H9 (cell line): Measurements from ENCODE around the gene HMGCS2. TPM values are rescaled to one million over a fixed set of nuclear protein-coding genes. Genes with fewer than 3 reads are reported as not detected.

Experiments
- DNase-seq: peaks from one replicate; pipeline ENCODE4 v3.0.0-alpha.2; 2017
- H2AFZ ChIP-seq: one replicate; pipeline ENCODE4 v1.6.1; 2013; ENCODE audit warnings: mild to moderate bottlenecking, low read length, control low read depth, moderate library complexity
- H2AK5ac ChIP-seq: 2 replicates; pipeline ENCODE4 v1.6.1; 2013; ENCODE audit warnings: low read length, control low read depth, mixed read lengths; ENCODE audit not compliant: insufficient read length
- H2BK120ac ChIP-seq: one replicate; pipeline ENCODE4 v1.6.1; 2013; ENCODE audit warnings: low read depth, mild to moderate bottlenecking, low read length, control low read depth, inconsistent platforms; ENCODE audit not compliant: poor library complexity, severe bottlenecking
- H2BK12ac ChIP-seq: 2 replicates; pipeline ENCODE4 v1.6.1; 2013; ENCODE audit warnings: low read length, control low read depth, mixed read lengths, low read depth; ENCODE audit not compliant: insufficient read length
- H2BK15ac ChIP-seq: 2 replicates; pipeline ENCODE4 v1.6.1; 2013; ENCODE audit warnings: low read depth, low read length, control low read depth
- H2BK20ac ChIP-seq: one replicate; pipeline ENCODE4 v1.6.1; 2013; ENCODE audit warnings: low read depth, mild to moderate bottlenecking, low read length, control low read depth, inconsistent platforms; ENCODE audit not compliant: poor library complexity, severe bottlenecking
- H2BK5ac ChIP-seq: 2 replicates; pipeline ENCODE4 v1.6.1; 2013; ENCODE audit warnings: low read length, control low read depth, mixed read lengths; ENCODE audit not compliant: insufficient read length
- H3K14ac ChIP-seq: 2 replicates; pipeline ENCODE4 v1.6.1; 2013; ENCODE audit warnings: low read length, control low read depth; ENCODE audit not compliant: insufficient read depth
- H3K18ac ChIP-seq: 2 replicates; pipeline ENCODE4 v1.6.1; 2013; ENCODE audit warnings: low read depth, mild to moderate bottlenecking, mixed read lengths, low read length, control low read depth; ENCODE audit not compliant: insufficient read length
- H3K23ac ChIP-seq: 2 replicates; pipeline ENCODE4 v1.6.1; 2013; ENCODE audit warnings: low read length, control low read depth, mixed read lengths, low read depth; ENCODE audit not compliant: insufficient read length
- H3K23me2 ChIP-seq: 2 replicates; pipeline ENCODE4 v1.6.1; 2013; ENCODE audit warnings: low read depth, mild to moderate bottlenecking, mixed read lengths, low read length, control low read depth; ENCODE audit not compliant: insufficient read length, poor library complexity, severe bottlenecking
- H3K27ac ChIP-seq: 2 replicates; pipeline ENCODE4 v1.5.1; 2013; ENCODE audit warnings: low read length, control low read depth, mixed read lengths, low read depth; ENCODE audit not compliant: insufficient read length
- H3K27me3 ChIP-seq: 2 replicates; pipeline ENCODE4 v1.6.1; 2013; ENCODE audit warnings: low read length, control low read depth, inconsistent platforms; ENCODE audit not compliant: insufficient read depth
- H3K4ac ChIP-seq: 2 replicates; pipeline ENCODE4 v1.6.1; 2013; ENCODE audit warnings: low read depth, mild to moderate bottlenecking, control low read depth, inconsistent platforms, low read length, moderate library complexity
- H3K4me1 ChIP-seq: 2 replicates; pipeline ENCODE4 v1.6.1; 2013; ENCODE audit warnings: low read length, control low read depth, inconsistent platforms; ENCODE audit not compliant: insufficient read depth
- H3K4me2 ChIP-seq: 2 replicates; pipeline ENCODE4 v1.6.1; 2013; ENCODE audit warnings: low read length, control low read depth, mixed read lengths; ENCODE audit not compliant: insufficient read length, insufficient read depth
- H3K56ac ChIP-seq: 2 replicates; pipeline ENCODE4 v1.6.1; 2013; ENCODE audit warnings: low read depth, mild to moderate bottlenecking, mixed read lengths, low read length, control low read depth; ENCODE audit not compliant: insufficient read length
- H3K79me1 ChIP-seq: 2 replicates; pipeline ENCODE4 v1.6.1; 2013; ENCODE audit warnings: low read depth, mild to moderate bottlenecking, moderate library complexity, low read length, control low read depth, inconsistent platforms; ENCODE audit not compliant: insufficient read depth, poor library complexity, severe bottlenecking
- H3K79me2 ChIP-seq: 2 replicates; pipeline ENCODE4 v1.6.1; 2013; ENCODE audit warnings: low read length, control low read depth, inconsistent platforms; ENCODE audit not compliant: insufficient read depth
- H3K9ac ChIP-seq: 2 replicates; pipeline ENCODE4 v1.6.1; 2013; ENCODE audit warnings: low read length, control low read depth, mixed read lengths; ENCODE audit not compliant: insufficient read length; ENCODE audit errors: extremely low read depth
- H3K9me3 ChIP-seq: one replicate; pipeline ENCODE4 v1.6.1; 2013; ENCODE audit warnings: low read depth, low read length, inconsistent platforms; ENCODE audit not compliant: control insufficient read depth
- H3T11ph ChIP-seq: one replicate; pipeline ENCODE4 v1.6.1; 2013; ENCODE audit warnings: mild to moderate bottlenecking, low read length, control low read depth, inconsistent platforms
- H4K20me1 ChIP-seq: one replicate; pipeline ENCODE4 v1.6.1; 2013; ENCODE audit not compliant: control insufficient read depth, insufficient read length, insufficient read depth
- H4K5ac ChIP-seq: 2 replicates; pipeline ENCODE4 v1.6.1; 2013; ENCODE audit warnings: low read depth, mild to moderate bottlenecking, mixed read lengths, low read length, control low read depth; ENCODE audit not compliant: insufficient read length
- H4K8ac ChIP-seq: replicated peaks from 2 replicates; pipeline ENCODE4 v1.6.1; 2013; ENCODE audit warnings: low read length, control low read depth, mixed read lengths, low read depth; ENCODE audit not compliant: insufficient read length
- H4K91ac ChIP-seq: 2 replicates; pipeline ENCODE4 v1.6.1; 2013; ENCODE audit warnings: low read depth, mild to moderate bottlenecking, moderate library complexity, mixed read lengths, low read length, control low read depth; ENCODE audit not compliant: insufficient read length
- H3K27ac Mint-ChIP-seq, 3 experiments: 2 replicates in 2 of 3; 3 replicates in 1 of 3; pipeline ENCODE4 v1.8.0; 2020 to 2021; ENCODE audit warnings: mixed read lengths in 3 of 3, mild to moderate bottlenecking in 1 of 3, moderate library complexity in 1 of 3
- H3K27me3 Mint-ChIP-seq: 2 replicates; pipeline ENCODE4 v1.8.0; 2021; ENCODE audit warnings: low read depth, mild to moderate bottlenecking, moderate library complexity, mixed read lengths
- H3K36me3 Mint-ChIP-seq, 3 experiments: 2 replicates in 2 of 3; 3 replicates in 1 of 3; pipeline ENCODE4 v1.8.0; 2020 to 2021; ENCODE audit warnings: low read depth in 3 of 3, mixed read lengths in 3 of 3; ENCODE audit not compliant: insufficient read depth in 1 of 3
- H3K4me1 Mint-ChIP-seq, 2 experiments: 2 replicates each; pipeline ENCODE4 v1.8.0; 2020; ENCODE audit warnings: mixed read lengths in 2 of 2
- H3K4me3 Mint-ChIP-seq, 2 experiments: 2 replicates in 1 of 2; 3 replicates in 1 of 2; pipeline ENCODE4 v1.8.0; 2020 to 2021; ENCODE audit warnings: mild to moderate bottlenecking in 2 of 2, mixed read lengths in 2 of 2, moderate library complexity in 1 of 2
- H3K9me3 Mint-ChIP-seq, 2 experiments: 2 replicates in 1 of 2; 3 replicates in 1 of 2; pipeline ENCODE4 v1.8.0; 2020; ENCODE audit warnings: mild to moderate bottlenecking in 2 of 2, mixed read lengths in 2 of 2, moderate library complexity in 1 of 2
- WGBS: extraction: QIAGEN DNeasy Blood & Tissue Kit; methylation state at CpG from one replicate; pipeline ENCODE4 v1.1.7; 2013; ENCODE audit warnings: missing lambda C conversion rate, low lambda C conversion rate, mixed read lengths; ENCODE audit not compliant: insufficient read length; ENCODE audit errors: extremely low coverage; 5-methylcytosine and 5-hydroxymethylcytosine counted together
- total RNA-seq: library from RNA; stranded (reverse); gene quantifications from 2 replicates; pipeline ENCODE4 v1.2.1, GENCODE V29; 2021
- TF ChIP-seq, protein P1 (sequence below): fragments of 200-600 bp; sonication (generic); conservative IDR thresholded peaks from 3 replicates; pipeline ENCODE4 v1.8.0; 2021; ENCODE audit warnings: antibody characterized with exemption, mild to moderate bottlenecking

Gene HMGCS2
- total RNA-seq, 1 experiment from 2014 or later: not detected

DNA sequence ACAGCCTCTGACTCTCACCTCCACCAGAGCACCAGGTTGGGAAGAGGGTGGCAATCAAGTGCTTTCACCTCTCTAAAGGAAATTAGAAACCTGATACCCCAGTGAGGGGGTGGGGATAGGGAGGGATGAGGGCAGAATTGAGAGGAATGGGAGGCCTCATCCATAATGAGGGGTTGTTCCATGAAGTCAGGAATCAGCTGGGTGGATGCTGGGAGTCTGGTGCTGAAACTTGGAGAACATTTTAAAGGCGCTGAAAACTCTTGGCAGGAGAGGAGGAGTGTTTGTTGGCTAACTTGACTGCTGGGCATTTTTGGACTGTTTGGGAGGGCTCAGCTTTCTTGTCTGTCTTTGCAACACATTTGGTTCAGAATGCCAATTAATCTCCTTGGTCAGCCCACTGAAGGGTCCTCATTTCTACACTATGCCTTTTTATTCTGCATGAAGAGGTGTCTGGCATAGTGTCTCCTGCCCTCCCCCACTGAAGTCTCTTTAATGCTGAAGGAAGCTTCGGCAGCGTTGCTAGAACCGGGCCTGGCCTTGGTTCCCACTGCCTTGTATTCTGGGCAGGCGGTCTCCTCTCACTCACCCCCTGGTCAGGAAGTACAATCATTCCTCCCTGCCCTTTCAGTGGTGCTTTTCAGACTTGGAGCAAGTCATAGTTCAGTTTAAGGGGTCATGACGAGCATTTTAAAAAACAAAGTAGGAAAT is 54.8 kb downstream of the HMGCS2 start:
- Mint-ChIP-seq H3K4me1 (peaks cover 46 to 62% of the 10 kb centered on the region in 2 experiments), H3K4me3 (peak overlapping the region; percentile 98 to 100), H3K27me3 (no peaks in the 10 kb centered on the region; the same call in 1 of the 2 replicates), H3K36me3 (peaks cover 29 to 34% (median 29%) of the 10 kb centered on the region in 3 experiments), H3K9me3 (peaks cover 0 to 6% of the 10 kb centered on the region in 2 experiments; a peak in 3 of 5 replicates), H3K27ac (peak overlapping the region; percentile 98 to 99 (median 98))
- H3K56ac ChIP-seq: no peak overlapping the region
- peaks cover 2% of the 10 kb centered on the region for H4K20me1 ChIP-seq
- H3K9ac ChIP-seq: peak overlapping the region; percentile 93
- no peak overlapping the region for H3T11ph ChIP-seq
- no peak overlapping the region for H2BK120ac ChIP-seq
- no peak overlapping the region for H3K27ac ChIP-seq
- H3K4ac ChIP-seq: no peak overlapping the region
- no peaks in the 10 kb centered on the region for H3K27me3 ChIP-seq
- TF ChIP-seq, protein P1, sequence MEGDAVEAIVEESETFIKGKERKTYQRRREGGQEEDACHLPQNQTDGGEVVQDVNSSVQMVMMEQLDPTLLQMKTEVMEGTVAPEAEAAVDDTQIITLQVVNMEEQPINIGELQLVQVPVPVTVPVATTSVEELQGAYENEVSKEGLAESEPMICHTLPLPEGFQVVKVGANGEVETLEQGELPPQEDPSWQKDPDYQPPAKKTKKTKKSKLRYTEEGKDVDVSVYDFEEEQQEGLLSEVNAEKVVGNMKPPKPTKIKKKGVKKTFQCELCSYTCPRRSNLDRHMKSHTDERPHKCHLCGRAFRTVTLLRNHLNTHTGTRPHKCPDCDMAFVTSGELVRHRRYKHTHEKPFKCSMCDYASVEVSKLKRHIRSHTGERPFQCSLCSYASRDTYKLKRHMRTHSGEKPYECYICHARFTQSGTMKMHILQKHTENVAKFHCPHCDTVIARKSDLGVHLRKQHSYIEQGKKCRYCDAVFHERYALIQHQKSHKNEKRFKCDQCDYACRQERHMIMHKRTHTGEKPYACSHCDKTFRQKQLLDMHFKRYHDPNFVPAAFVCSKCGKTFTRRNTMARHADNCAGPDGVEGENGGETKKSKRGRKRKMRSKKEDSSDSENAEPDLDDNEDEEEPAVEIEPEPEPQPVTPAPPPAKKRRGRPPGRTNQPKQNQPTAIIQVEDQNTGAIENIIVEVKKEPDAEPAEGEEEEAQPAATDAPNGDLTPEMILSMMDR: no peak
- no peak overlapping the region for H2AK5ac ChIP-seq
- H3K4me1 ChIP-seq: peaks cover 25% of the 10 kb centered on the region
- peak; percentile 70 for DNase-seq
- H3K79me1 ChIP-seq: peaks cover under 1% of the 10 kb centered on the region
- no peak overlapping the region for H2BK5ac ChIP-seq
- no peak overlapping the region for H2AFZ ChIP-seq
- H3K23ac ChIP-seq: no peak overlapping the region
- no peak overlapping the region for H2BK12ac ChIP-seq
- H3K23me2 ChIP-seq: peaks cover 14% of the 10 kb centered on the region
- H4K91ac ChIP-seq: no peak overlapping the region
- no peaks in the 10 kb centered on the region for H3K9me3 ChIP-seq
- no peak overlapping the region for H4K5ac ChIP-seq
- H3K79me2 ChIP-seq: peaks cover 48% of the 10 kb centered on the region
- no peak overlapping the region for H2BK20ac ChIP-seq
- no peak overlapping the region for H3K14ac ChIP-seq
- H3K18ac ChIP-seq: no peak overlapping the region
- no peak overlapping the region for H4K8ac ChIP-seq
- no CpG with 5 or more reads among the region's 6 CpGs for WGBS
- H2BK15ac ChIP-seq: no peak overlapping the region
- H3K4me2 ChIP-seq: peak overlapping the region; percentile 95
